HPDE6-E6E7 (cell line): ENCODE results near the gene TLE5.
"Not testable (repeated sequence)": the region's sequence is repeated elsewhere in the genome, so short reads cannot be mapped to it uniquely, and the experiment has no call there.

Experiments
- DNase-seq: peaks from one replicate; pipeline ENCODE4 v3.0.0; 2011; ENCODE audit warnings: missing footprints; ENCODE audit errors: extremely low spot score

The TLE5 gene

GRCh38 chr19:3025549-3025886, 36.8 kb downstream of the TLE5 start:
- DNase-seq, result no peak

GRCh38 chr19:3024870-3025548, 37.3 kb downstream of the TLE5 start:
- no peak for DNase-seq

GRCh38 chr19:3024509-3024869, 37.8 kb downstream of the TLE5 start:
- DNase-seq, result no peak

GRCh38 chr19:3020321-3020960, 41.9 kb downstream of the TLE5 start:
- no peak for DNase-seq

- no peak for DNase-seq
Measured at GRCh38 chr19:3019211-3019854, 43.0 kb downstream of the TLE5 start.

GRCh38 chr19:3017923-3018322, 44.4 kb downstream of the TLE5 start:
- DNase-seq, result no peak

GRCh38 chr19:3015126-3016057, 46.9 kb downstream of the TLE5 start:
- DNase-seq, result no peak

- DNase-seq, result no peak
Measured at GRCh38 chr19:3014135-3014534, 48.2 kb downstream of the TLE5 start.

- DNase-seq, result no peak
Measured at GRCh38 chr19:3013263-3013725, 49.0 kb downstream of the TLE5 start.

- DNase-seq, result no peak
Measured at GRCh38 chr19:3012621-3013262, 49.6 kb downstream of the TLE5 start.

GRCh38 chr19:3012059-3012458, 50.2 kb downstream of the TLE5 start:
- DNase-seq, result not testable (repeated sequence)

GRCh38 chr19:3010871-3011270, 51.4 kb downstream of the TLE5 start:
- DNase-seq, result no peak

GRCh38 chr19:3008994-3009393, 53.3 kb downstream of the TLE5 start:
- no peak for DNase-seq

GRCh38 chr19:3007975-3008374, 54.3 kb downstream of the TLE5 start:
- DNase-seq, result no peak

GRCh38 chr19:3006075-3006767, 56.1 kb downstream of the TLE5 start:
- no peak for DNase-seq

- no peak for DNase-seq
Measured at GRCh38 chr19:3005345-3005744, 57.0 kb downstream of the TLE5 start.

- DNase-seq, result no peak
Measured at GRCh38 chr19:3004522-3004921, 57.8 kb downstream of the TLE5 start.

GRCh38 chr19:3003046-3003445, 59.2 kb downstream of the TLE5 start:
- no peak for DNase-seq
